Colon (tissue), 2 donors: ENCODE data around the gene BAIAP2L2.
"Not testable (repeated sequence)": the region's sequence is repeated elsewhere in the genome, so short reads cannot be mapped to it uniquely, and the experiment has no call there.

Source experiments
- FAIRE-seq: peaks from 2 replicates; lab custom pipeline; 2012; peaks lifted over from hg19 to GRCh38; lab: Jason Lieb, UNC
- donor health status: control.
- donor health status: control.

BAIAP2L2 gene

GRCh38 chr22:38110008-38110862 lies at the start of gene BAIAP2L2:
BAIAP2L2 (minus strand) TSS chr22:38110684; CDS start chr22:38110525, 159 bp downstream.
- no peak for FAIRE-seq

GRCh38 chr22:38155703-38156102 lies 45.2 kb upstream of the BAIAP2L2 start:
- FAIRE-seq = no peak

- not testable (repeated sequence) for FAIRE-seq
Measured at GRCh38 chr22:38154563-38154915, 44.1 kb upstream of the BAIAP2L2 start.

GRCh38 chr22:38153821-38154562 lies 43.5 kb upstream of the BAIAP2L2 start:
- FAIRE-seq = no peak

GRCh38 chr22:38151126-38151500 lies 40.6 kb upstream of the BAIAP2L2 start:
- FAIRE-seq = no peak

- no peak for FAIRE-seq
Measured at GRCh38 chr22:38148245-38148644, 37.8 kb upstream of the BAIAP2L2 start.

GRCh38 chr22:38146166-38146565 lies 35.7 kb upstream of the BAIAP2L2 start:
- FAIRE-seq = not testable (repeated sequence)

GRCh38 chr22:38144025-38144405 lies 33.5 kb upstream of the BAIAP2L2 start:
- no peak for FAIRE-seq

- no peak for FAIRE-seq
Measured at GRCh38 chr22:38142606-38143005, 32.1 kb upstream of the BAIAP2L2 start.

- no peak for FAIRE-seq
Measured at GRCh38 chr22:38141217-38141973, 30.9 kb upstream of the BAIAP2L2 start.

- no peak for FAIRE-seq
Measured at GRCh38 chr22:38139901-38140300, 29.4 kb upstream of the BAIAP2L2 start.

- no peak for FAIRE-seq
Measured at GRCh38 chr22:38138961-38139360, 28.5 kb upstream of the BAIAP2L2 start.

- FAIRE-seq = no peak
Measured at GRCh38 chr22:38137876-38138687, 27.6 kb upstream of the BAIAP2L2 start.

GRCh38 chr22:38136607-38137006 lies 26.1 kb upstream of the BAIAP2L2 start:
- FAIRE-seq = no peak

- FAIRE-seq = no peak
Measured at GRCh38 chr22:38135133-38135706, 24.7 kb upstream of the BAIAP2L2 start.

GRCh38 chr22:38133331-38133730 lies 22.8 kb upstream of the BAIAP2L2 start:
- no peak for FAIRE-seq

- FAIRE-seq = no peak
Measured at GRCh38 chr22:38132794-38133193, 22.3 kb upstream of the BAIAP2L2 start.

- no peak for FAIRE-seq
Measured at GRCh38 chr22:38132136-38132535, 21.7 kb upstream of the BAIAP2L2 start.

- FAIRE-seq = no peak
Measured at GRCh38 chr22:38131399-38131798, 20.9 kb upstream of the BAIAP2L2 start.

- no peak for FAIRE-seq
Measured at GRCh38 chr22:38129856-38130255, 19.4 kb upstream of the BAIAP2L2 start.

- no peak for FAIRE-seq
Measured at GRCh38 chr22:38129021-38129420, 18.5 kb upstream of the BAIAP2L2 start.
